Adrenal gland (tissue), 5 donors: ENCODE measurements around the gene SNU13.

Experiments used
- CTCF ChIP-seq, 6 experiments: fragments of 450-650 bp in 4 of 6; fragments of 200-600 bp in 2 of 6; sonication (generic) in 1 of 6; IDR thresholded peaks; 1 replicate in 5 of 6; 2 replicates in 1 of 6; pipeline versions ENCODE4 v1.5.1 to v1.8.0; 2016 to 2021; ENCODE audit warnings: antibody characterized with exemption in 6 of 6, mild to moderate bottlenecking in 2 of 6, moderate library complexity in 1 of 6
- POLR2A ChIP-seq, 2 donors: fragments of 450-650 bp; IDR thresholded peaks; one replicate each; pipeline ENCODE4 v1.6.1; 2017; ENCODE audit warnings: antibody characterized with exemption in 2 of 2, mild to moderate bottlenecking in 2 of 2, moderate library complexity in 1 of 2
- donor health status: DM: no; HTN: no; CAD: no.

- TF ChIP-seq CTCF (IDR thresholded peaks at IDR 0.05), result peak; percentile 93 to 99 (median 96)
- TF ChIP-seq POLR2A (IDR thresholded peaks at IDR 0.05), result no peak
These were observed 8.6 kb upstream of the SNU13 start for GRCh38 chr22:41697126-41697775.
